Measurements from ENCODE around the gene CCDC78. TPM values are rescaled to one million over a fixed set of nuclear protein-coding genes. Genes with fewer than 3 reads are reported as not detected.

Gene CCDC78
- total RNA-seq, 1 experiment from 2014 or later = 10.0 TPM

DNA sequence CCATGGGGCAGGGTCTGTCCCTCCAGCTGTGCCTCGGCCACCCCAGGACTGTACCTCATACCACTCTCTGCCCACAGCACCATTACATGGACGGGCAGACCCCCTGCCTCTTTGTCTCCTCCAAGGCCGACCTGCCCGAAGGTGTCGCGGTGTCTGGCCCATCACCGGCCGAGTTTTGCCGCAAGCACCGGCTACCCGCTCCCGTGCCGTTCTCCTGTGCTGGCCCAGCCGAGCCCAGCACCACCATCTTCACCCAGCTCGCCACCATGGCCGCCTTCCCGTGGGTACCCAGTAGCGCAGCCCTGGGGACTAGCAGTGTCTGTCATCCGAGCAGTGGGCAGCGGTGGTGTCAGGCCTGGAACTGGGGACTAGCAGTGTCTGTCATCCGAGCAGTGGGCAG, 53.4 kb downstream of the CCDC78 start:
- Mint-ChIP-seq H3K9me3 (ENCODE audit: low read depth, unreplicated experiment) (no peaks in the 10 kb centered on the region), H3K4me3 (ENCODE audit: low read depth, unreplicated experiment) (no peak overlapping the region), H3K27ac (ENCODE audit: unreplicated experiment) (no peak overlapping the region), H3K27me3 (ENCODE audit: unreplicated experiment) (no peaks in the 10 kb centered on the region), H3K4me1 (ENCODE audit: low read depth, unreplicated experiment) (peaks cover 6% of the 10 kb centered on the region), H3K36me3 (ENCODE audit: insufficient read depth, unreplicated experiment) (peaks cover 73% of the 10 kb centered on the region)
- no peak for DNase-seq
- no TSS peak for BruUV-seq (replicated peaks)
- CTCF ChIA-PET = no interaction called here
- TF ChIP-seq, protein P1, sequence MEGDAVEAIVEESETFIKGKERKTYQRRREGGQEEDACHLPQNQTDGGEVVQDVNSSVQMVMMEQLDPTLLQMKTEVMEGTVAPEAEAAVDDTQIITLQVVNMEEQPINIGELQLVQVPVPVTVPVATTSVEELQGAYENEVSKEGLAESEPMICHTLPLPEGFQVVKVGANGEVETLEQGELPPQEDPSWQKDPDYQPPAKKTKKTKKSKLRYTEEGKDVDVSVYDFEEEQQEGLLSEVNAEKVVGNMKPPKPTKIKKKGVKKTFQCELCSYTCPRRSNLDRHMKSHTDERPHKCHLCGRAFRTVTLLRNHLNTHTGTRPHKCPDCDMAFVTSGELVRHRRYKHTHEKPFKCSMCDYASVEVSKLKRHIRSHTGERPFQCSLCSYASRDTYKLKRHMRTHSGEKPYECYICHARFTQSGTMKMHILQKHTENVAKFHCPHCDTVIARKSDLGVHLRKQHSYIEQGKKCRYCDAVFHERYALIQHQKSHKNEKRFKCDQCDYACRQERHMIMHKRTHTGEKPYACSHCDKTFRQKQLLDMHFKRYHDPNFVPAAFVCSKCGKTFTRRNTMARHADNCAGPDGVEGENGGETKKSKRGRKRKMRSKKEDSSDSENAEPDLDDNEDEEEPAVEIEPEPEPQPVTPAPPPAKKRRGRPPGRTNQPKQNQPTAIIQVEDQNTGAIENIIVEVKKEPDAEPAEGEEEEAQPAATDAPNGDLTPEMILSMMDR (IDR thresholded peaks at IDR 0.05; ENCODE audit: unreplicated experiment) = no peak
- intact Hi-C loops (cut with micrococcal nuclease; ENCODE audit: unreplicated experiment) = no loop called here

Small RNA genes within 50 kb of the gene (microRNA-seq; reads per million reads assigned to microRNA genes)
- not detected for gene MIR662

Other genes with a start within 250 kb of the CCDC78 start
- 108 and 120 TPM in 2 replicates for gene CAPN15, start 198.7 kb downstream of the CCDC78 start, total RNA-seq (2022)
- not detected in 2 replicates for gene PRR35, start 166.0 kb downstream of the CCDC78 start, total RNA-seq (2022)
- gene NHLRC4, start 159.4 kb downstream of the CCDC78 start, total RNA-seq (2022) = not detected in 2 replicates
- 101 and 106 TPM in 2 replicates for gene PIGQ, start 156.5 kb downstream of the CCDC78 start, total RNA-seq (2022)
- gene RAB40C, start 136.4 kb downstream of the CCDC78 start, total RNA-seq (2022) = 35.6 and 36.5 TPM in 2 replicates
- gene WFIKKN1, start 95.5 kb downstream of the CCDC78 start, total RNA-seq (2022) = 0.66 and 0.90 TPM in 2 replicates
- gene METTL26, start 90.1 kb downstream of the CCDC78 start, total RNA-seq (2022) = 117 and 121 TPM in 2 replicates
- 56.3 and 60.7 TPM in 2 replicates for gene MCRIP2, start 84.6 kb downstream of the CCDC78 start, total RNA-seq (2022)
- 142 and 162 TPM in 2 replicates for gene WDR90, start 77.1 kb downstream of the CCDC78 start, total RNA-seq (2022)
- 154 and 163 TPM in 2 replicates for gene RHOT2, start 58.3 kb downstream of the CCDC78 start, total RNA-seq (2022)
- 2.4 and 2.6 TPM in 2 replicates for gene RHBDL1, start 50.8 kb downstream of the CCDC78 start, total RNA-seq (2022)
- gene STUB1, start 46.0 kb downstream of the CCDC78 start, total RNA-seq (2022) = 102 and 114 TPM in 2 replicates
- gene JMJD8, start 42.1 kb downstream of the CCDC78 start, total RNA-seq (2022) = 88.3 and 90.5 TPM in 2 replicates
- 18.6 and 22.5 TPM in 2 replicates for gene WDR24, start 36.0 kb downstream of the CCDC78 start, total RNA-seq (2022)
- gene FBXL16, start 20.6 kb downstream of the CCDC78 start, total RNA-seq (2022) = 1.3 and 4.6 TPM in 2 replicates
- gene METRN, start 11.3 kb downstream of the CCDC78 start, total RNA-seq (2022) = 51.7 and 61.5 TPM in 2 replicates
- 49.6 and 57.2 TPM in 2 replicates for gene ANTKMT, start 5.3 kb downstream of the CCDC78 start, total RNA-seq (2022)
- gene HAGHL, start 663 bp upstream of the CCDC78 start, total RNA-seq (2022) = 11.7 and 12.8 TPM in 2 replicates
- gene CIAO3, start 14.6 kb upstream of the CCDC78 start, total RNA-seq (2022) = 51.9 and 58.4 TPM in 2 replicates
- 3.4 and 8.9 TPM in 2 replicates for gene MSLN, start 34.3 kb upstream of the CCDC78 start, total RNA-seq (2022)
- gene RPUSD1, start 61.9 kb upstream of the CCDC78 start, total RNA-seq (2022) = 47.5 and 51.1 TPM in 2 replicates
- gene CHTF18, start 62.2 kb upstream of the CCDC78 start, total RNA-seq (2022) = 154 and 173 TPM in 2 replicates
- not detected in 2 replicates for gene GNG13, start 74.3 kb upstream of the CCDC78 start, total RNA-seq (2022)
- 31.9 and 34.6 TPM in 2 replicates for gene LMF1, start 244.5 kb upstream of the CCDC78 start, total RNA-seq (2022)

Measured in Calu3 (cell line).